Forelimb muscle (tissue), 1 donor: ENCODE data around the gene KDM4E. TPM values are rescaled to one million over a fixed set of nuclear protein-coding genes. Genes with fewer than 3 reads are reported as not detected.

Source experiments
- DNase-seq: peaks from one replicate; pipeline ENCODE4 v3.0.0-alpha.2; 2013; ENCODE audit warnings: low read depth
- polyA plus RNA-seq: library from polyadenylated mRNA; unstranded; fragments of 120-200 nt; gene quantifications from one replicate; pipeline ENCODE4 v1.2.1, GENCODE V29; 2013; ENCODE audit not compliant: insufficient read length

KDM4E gene
- polyA plus RNA-seq, 1 donor: 0.06 TPM

- DNase-seq: no peak
Measured at GRCh38 chr11:95050595-95051202, 25.6 kb downstream of the KDM4E start.

- DNase-seq: no peak
Measured at GRCh38 chr11:95054356-95054755, 29.3 kb downstream of the KDM4E start.

- no peak for DNase-seq
Measured at GRCh38 chr11:95055283-95055897, 30.3 kb downstream of the KDM4E start.

GRCh38 chr11:95057959-95058358, 32.9 kb downstream of the KDM4E start:
- no peak for DNase-seq

- no peak for DNase-seq
Measured at GRCh38 chr11:95058621-95059020, 33.6 kb downstream of the KDM4E start.

- no peak for DNase-seq
Measured at GRCh38 chr11:95059046-95059445, 34.0 kb downstream of the KDM4E start.

- DNase-seq: no peak
Measured at GRCh38 chr11:95065336-95065735, 40.3 kb downstream of the KDM4E start.

- DNase-seq: no peak
Measured at GRCh38 chr11:95066716-95067038, 41.6 kb downstream of the KDM4E start, which contains the start of gene SRSF8. TSS of gene SRSF8 (plus strand) at chr11:95066919. CDS start at chr11:95067227, 308 bp downstream.

- no peak for DNase-seq
Measured at GRCh38 chr11:95067039-95067840, 42.2 kb downstream of the KDM4E start.

GRCh38 chr11:95067841-95068219, 42.8 kb downstream of the KDM4E start:
- DNase-seq: no peak

- peak; percentile 86 for DNase-seq
Measured at GRCh38 chr11:95068549-95068948, 43.5 kb downstream of the KDM4E start.

- DNase-seq: no peak
Measured at GRCh38 chr11:95070471-95070870, 45.4 kb downstream of the KDM4E start.

GRCh38 chr11:95072948-95073347, 47.9 kb downstream of the KDM4E start:
- DNase-seq: no peak

- DNase-seq: no peak
Measured at GRCh38 chr11:95074792-95075563, 49.9 kb downstream of the KDM4E start.

- DNase-seq: no peak
Measured at GRCh38 chr11:95076416-95076815, 51.4 kb downstream of the KDM4E start.

- no peak for DNase-seq
Measured at GRCh38 chr11:95076981-95077380, 51.9 kb downstream of the KDM4E start.

Other genes starting within 250 kb of the KDM4E start
- 71.6 TPM for gene CWC15, start 51.7 kb upstream of the KDM4E start, polyA plus RNA-seq
- gene KDM4D, start 51.5 kb upstream of the KDM4E start, polyA plus RNA-seq: 1.1 TPM
- gene KDM4F, start 24.2 kb downstream of the KDM4E start, polyA plus RNA-seq: not detected
- gene SRSF8, start 41.7 kb downstream of the KDM4E start, polyA plus RNA-seq: 39.8 TPM
- gene ENDOD1, start 64.6 kb downstream of the KDM4E start, polyA plus RNA-seq: 61.0 TPM
- gene SESN3, start 205.9 kb downstream of the KDM4E start, polyA plus RNA-seq: 110 TPM